T-cell (primary cell): ENCODE results near the gene OR4D6. TPM values are rescaled to one million over a fixed set of nuclear protein-coding genes. Genes with fewer than 3 reads are reported as not detected.

ENCODE experiments used
- ATAC-seq, 4 experiments: fragments of 200-7000 bp in 3 of 4; fragments of 150-1000 bp in 1 of 4; cut with Tn5 transposase; replicated peaks in 1 of 4; 1 replicate in 3 of 4; 2 replicates in 1 of 4; pipeline ENCODE4 v1.10.0; 2021; ENCODE audit warnings: moderate library complexity in 3 of 4, mild to moderate bottlenecking in 2 of 4, moderate number of reproducible peaks in 1 of 4
- CTCF ChIA-PET, 2 donors: fragments of 300-600 bp; sonication (Branson Sonifier 250); formaldehyde crosslinking; loops; one replicate each; lab custom pipeline; 2022; ENCODE audit warnings: antibody characterized with exemption in 2 of 2; lab: Charles Lee
- POLR2A ChIA-PET, 2 donors: fragments of 300-600 bp; sonication (Branson Sonifier 250); formaldehyde crosslinking; loops; one replicate each; lab custom pipeline; 2022; ENCODE audit warnings: antibody characterized with exemption in 2 of 2; lab: Charles Lee
- DNase-seq, 35 experiments: peaks; one replicate each; pipeline versions ENCODE4 v3.0.0 to v3.0.0-alpha.2; 2013 to 2023
- H3K27ac ChIP-seq: one replicate; pipeline ENCODE4 v1.5.1; 2013; ENCODE audit warnings: low read length
- H3K27me3 ChIP-seq, 2 experiments: replicated peaks in 1 of 2; 1 replicate in 1 of 2; 2 replicates in 1 of 2; pipeline versions ENCODE4 v1.6.1 to v1.7.0; 2013; ENCODE audit warnings: low read length in 1 of 2, mixed read lengths in 1 of 2; ENCODE audit not compliant: control insufficient read depth in 2 of 2, insufficient read depth in 2 of 2; ENCODE audit errors: extremely low read depth in 1 of 2
- H3K36me3 ChIP-seq, 2 donors: 1 replicate in 1 of 2; 2 replicates in 1 of 2; pipeline versions ENCODE4 v1.6.1 to v1.7.0; 2013; ENCODE audit warnings: low read length in 1 of 2; ENCODE audit not compliant: control insufficient read depth in 2 of 2, insufficient read depth in 1 of 2; ENCODE audit errors: extremely low read depth in 1 of 2
- H3K4me1 ChIP-seq, 2 experiments: 1 replicate in 1 of 2; 2 replicates in 1 of 2; pipeline versions ENCODE4 v1.6.1 to v1.7.0; 2013; ENCODE audit warnings: low read length in 2 of 2, mixed read lengths in 1 of 2; ENCODE audit not compliant: insufficient read depth in 2 of 2, control insufficient read depth in 1 of 2; ENCODE audit errors: extremely low read depth in 1 of 2
- H3K4me3 ChIP-seq, 2 donors: 1 replicate in 1 of 2; 2 replicates in 1 of 2; pipeline versions ENCODE4 v1.5.1 to v1.7.0; 2013; ENCODE audit warnings: mild to moderate bottlenecking in 2 of 2, low read length in 1 of 2, moderate library complexity in 1 of 2; ENCODE audit not compliant: control insufficient read depth in 1 of 2; ENCODE audit errors: extremely low read depth in 1 of 2
- H3K9me3 ChIP-seq: 2 replicates; pipeline ENCODE4 v1.7.0; 2013
- H3K27ac Mint-ChIP-seq, 2 donors: one replicate each; pipeline ENCODE4 v1.8.0; 2020 to 2021; ENCODE audit warnings: mild to moderate bottlenecking in 2 of 2, mixed read lengths in 2 of 2
- H3K27me3 Mint-ChIP-seq, 2 donors: one replicate each; pipeline ENCODE4 v1.8.0; 2021 to 2022; ENCODE audit warnings: mixed read lengths in 2 of 2
- H3K36me3 Mint-ChIP-seq: one replicate; pipeline ENCODE4 v1.8.0; 2021; ENCODE audit warnings: mixed read lengths
- H3K4me1 Mint-ChIP-seq, 3 donors: one replicate each; pipeline ENCODE4 v1.8.0; 2020 to 2022; ENCODE audit warnings: mixed read lengths in 3 of 3, mild to moderate bottlenecking in 1 of 3
- H3K4me3 Mint-ChIP-seq, 3 donors: one replicate each; pipeline ENCODE4 v1.8.0; 2020 to 2022; ENCODE audit warnings: mild to moderate bottlenecking in 3 of 3, mixed read lengths in 3 of 3, moderate library complexity in 3 of 3
- H3K9me3 Mint-ChIP-seq, 3 donors: one replicate each; pipeline ENCODE4 v1.8.0; 2020 to 2022; ENCODE audit warnings: mixed read lengths in 3 of 3
- WGBS: methylation state at CpG from one replicate; pipeline ENCODE4 v1.1.5; 2013; ENCODE audit warnings: missing lambda C conversion rate; ENCODE audit not compliant: insufficient coverage; 5-methylcytosine and 5-hydroxymethylcytosine counted together
- total RNA-seq, 35 experiments: library from RNA in 6 of 35; stranded (reverse) in 6 of 35; fragments of 120-200 nt in 1 of 35; gene quantifications; one replicate each; pipeline versions ENCODE4 v1.2.1 to v1.2.4 and lab custom pipeline; 2013 to 2026

Gene OR4D6
- total RNA-seq, 5 donors from 2014 or later (not counting 1 experiment from before 2014, with no cell fraction given): not detected

- Histone ChIP-seq H3K36me3 (no peaks in the 10 kb centered on the region), H3K27me3 (peaks cover 0 to 5% of the 10 kb centered on the region in 2 experiments), H3K9me3 (no peaks in the 10 kb centered on the region), H3K4me1 (no peaks in the 10 kb centered on the region), H3K4me3 (no peak overlapping the region), H3K27ac (no peak overlapping the region)
- ChIA-PET CTCF (no interaction called here), POLR2A (interaction anchor here in 1 of 2 donors (0.6 kb wide), 1 partner anchor 86 kb away, joined by 3 read pairs; no protein-coding TSS in a partner anchor)
- Mint-ChIP-seq H3K27me3 (peaks cover 11 to 15% of the 10 kb centered on the region in 2 donors), H3K4me3 (no peak overlapping the region), H3K4me1 (no peaks in the 10 kb centered on the region), H3K27ac (no peak overlapping the region), H3K9me3 (no peaks in the 10 kb centered on the region), H3K36me3 (no peaks in the 10 kb centered on the region)
- no peak for ATAC-seq
- DNase-seq: no peak
These were observed 23.1 kb downstream of the OR4D6 start for GRCh38 chr11:59479906-59480305.

- Mint-ChIP-seq H3K27me3 (peaks cover 9 to 12% of the 10 kb centered on the region in 2 donors), H3K36me3 (no peaks in the 10 kb centered on the region), H3K27ac (no peak overlapping the region), H3K4me3 (no peak overlapping the region), H3K9me3 (no peaks in the 10 kb centered on the region), H3K4me1 (no peaks in the 10 kb centered on the region)
- Histone ChIP-seq H3K4me1 (no peaks in the 10 kb centered on the region), H3K27ac (no peak overlapping the region), H3K9me3 (no peaks in the 10 kb centered on the region), H3K4me3 (no peak overlapping the region), H3K36me3 (no peaks in the 10 kb centered on the region), H3K27me3 (peaks cover 0 to 5% of the 10 kb centered on the region in 2 experiments)
- ChIA-PET POLR2A (no interaction called here), CTCF (no interaction called here)
- ATAC-seq (no peak), DNase-seq (no peak)
- 93% methylated on average over 2 of the region's 3 CpGs for WGBS
These were observed 23.6 kb downstream of the OR4D6 start for GRCh38 chr11:59480359-59480758.

GRCh38 chr11:59501931-59502330, 45.2 kb downstream of the OR4D6 start:
- Histone ChIP-seq H3K27me3 (peaks cover 0 to 2% of the 10 kb centered on the region in 2 experiments), H3K36me3 (no peaks in the 10 kb centered on the region), H3K9me3 (no peaks in the 10 kb centered on the region), H3K27ac (no peak overlapping the region), H3K4me3 (no peak overlapping the region), H3K4me1 (no peaks in the 10 kb centered on the region)
- no peak for ATAC-seq
- peaks cover 7 to 12% of the 10 kb centered on the region in 2 donors for H3K27me3 Mint-ChIP-seq
- WGBS: no CpG with 5 or more reads among the region's 1 CpG
- H3K27ac Mint-ChIP-seq: no peak overlapping the region
- no peaks in the 10 kb centered on the region for H3K9me3 Mint-ChIP-seq
- DNase-seq: no peak
- CTCF ChIA-PET: no interaction called here
- no peaks in the 10 kb centered on the region for H3K4me1 Mint-ChIP-seq
- H3K4me3 Mint-ChIP-seq: no peak overlapping the region
- no peaks in the 10 kb centered on the region for H3K36me3 Mint-ChIP-seq
- POLR2A ChIA-PET: no interaction called here

GRCh38 chr11:59503276-59503675, 46.5 kb downstream of the OR4D6 start, which contains the start of gene OR4D11:
TSS of gene OR4D11 (plus strand) at chr11:59503576. CDS start at chr11:59503576, 0 bp downstream.
- Histone ChIP-seq H3K4me1 (no peaks in the 10 kb centered on the region), H3K4me3 (no peak within 1 kb of the TSS), H3K27ac (no peak within 1 kb of the TSS), H3K27me3 (peaks cover 0 to 2% of the 10 kb centered on the region in 2 experiments), H3K36me3 (no peaks in the 10 kb centered on the region), H3K9me3 (no peaks in the 10 kb centered on the region)
- ATAC-seq (no peak), DNase-seq (no peak)
- H3K27ac Mint-ChIP-seq: no peak within 1 kb of the TSS
- no peak within 1 kb of the TSS for H3K4me3 Mint-ChIP-seq
- ChIA-PET CTCF (interaction anchor here in 1 of 2 donors (0.6 kb wide), 1 partner anchor 347 kb away, joined by 3 read pairs; no protein-coding TSS in a partner anchor), POLR2A (interaction anchor here in 1 of 2 donors (0.6 kb wide), 1 partner anchor 26 kb away, joined by 5 read pairs; no protein-coding TSS in a partner anchor)
- no peaks in the 10 kb centered on the region for H3K9me3 Mint-ChIP-seq
- H3K4me1 Mint-ChIP-seq: peaks cover 0 to 2% (median 0%) of the 10 kb centered on the region in 3 donors
- H3K36me3 Mint-ChIP-seq: no peaks in the 10 kb centered on the region
- H3K27me3 Mint-ChIP-seq: peaks cover 7 to 9% of the 10 kb centered on the region in 2 donors

Other genes starting within 250 kb of the OR4D6 start
- 1 to 10 TPM in 4 of 5 donors, under 1 TPM in 1; 0.93 to 3.0 (median 1.4) TPM for gene MPEG1, start 244.0 kb upstream of the OR4D6 start, total RNA-seq
- not detected for gene OR5AN1, start 98.1 kb upstream of the OR4D6 start, total RNA-seq
- not detected for gene OR5A2, start 30.5 kb upstream of the OR4D6 start, total RNA-seq
- gene OR5A1, start 20.5 kb upstream of the OR4D6 start, total RNA-seq: not detected
- gene OR4D10, start 16.4 kb downstream of the OR4D6 start, total RNA-seq: not detected
- gene OR4D11, start 46.6 kb downstream of the OR4D6 start, total RNA-seq: not detected
- gene OR4D9, start 54.6 kb downstream of the OR4D6 start, total RNA-seq: not detected
- 10 to 100 TPM; 44.0 to 59.0 (median 46.2) TPM for gene OSBP, start 158.8 kb downstream of the OR4D6 start, total RNA-seq
- gene PATL1, start 212.1 kb downstream of the OR4D6 start, total RNA-seq: 10 to 100 TPM; 37.0 to 49.7 (median 41.9) TPM